Mucosa of gallbladder (tissue), 1 donor: ENCODE measurements around the gene APOBEC3G. TPM values are rescaled to one million over a fixed set of nuclear protein-coding genes. Genes with fewer than 3 reads are reported as not detected.

Source experiments
- DNase-seq: peaks from one replicate; pipeline ENCODE4 v3.0.0-alpha.2; 2020; ENCODE audit warnings: low spot score
- total RNA-seq: library from RNA; stranded (reverse); gene quantifications from one replicate; pipeline ENCODE4 v1.2.1, GENCODE V29; 2021
- donor health status: DM: no; HTN: no; CAD: no.

APOBEC3G gene
- total RNA-seq, 1 donor from 2014 or later, result 7.7 TPM

- DNase-seq, result no peak
Observed at GRCh38 chr22:39120983-39121382, 43.9 kb downstream of the APOBEC3G start.

DNA sequence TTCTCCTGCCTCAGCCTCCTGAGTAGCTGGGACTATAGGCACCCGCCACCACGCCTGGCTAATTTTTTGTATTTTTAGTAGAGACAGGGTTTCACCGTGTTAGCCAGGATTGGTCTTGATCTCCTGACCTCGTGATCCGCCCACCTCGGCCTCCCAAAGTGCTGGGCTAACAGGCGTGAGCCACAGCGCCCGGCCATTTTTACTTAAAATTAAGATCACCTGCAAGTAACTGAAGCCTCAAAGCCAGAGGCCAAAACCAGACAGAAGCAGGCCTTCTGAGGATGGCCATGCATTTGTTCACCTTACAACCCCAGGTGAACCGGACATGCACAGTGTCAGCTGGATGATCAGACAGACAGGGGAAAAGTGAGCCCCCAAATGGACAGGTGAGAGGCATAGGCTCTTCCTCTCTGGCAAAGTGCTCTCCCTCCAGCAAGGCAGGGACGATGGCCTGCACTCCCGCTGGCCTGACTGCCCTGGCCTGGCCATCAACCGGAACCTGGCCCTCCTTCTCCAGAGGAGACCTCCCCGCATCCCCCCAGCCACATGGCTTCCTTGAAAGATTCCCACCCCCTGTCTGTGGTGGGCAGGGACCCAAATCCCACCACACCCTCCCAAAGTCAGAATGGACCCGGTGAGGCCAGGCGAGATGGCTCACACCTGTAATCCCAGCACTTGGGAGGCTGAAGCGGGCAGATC lies 45.8 kb downstream of the APOBEC3G start:
- no peak for DNase-seq

DNA sequence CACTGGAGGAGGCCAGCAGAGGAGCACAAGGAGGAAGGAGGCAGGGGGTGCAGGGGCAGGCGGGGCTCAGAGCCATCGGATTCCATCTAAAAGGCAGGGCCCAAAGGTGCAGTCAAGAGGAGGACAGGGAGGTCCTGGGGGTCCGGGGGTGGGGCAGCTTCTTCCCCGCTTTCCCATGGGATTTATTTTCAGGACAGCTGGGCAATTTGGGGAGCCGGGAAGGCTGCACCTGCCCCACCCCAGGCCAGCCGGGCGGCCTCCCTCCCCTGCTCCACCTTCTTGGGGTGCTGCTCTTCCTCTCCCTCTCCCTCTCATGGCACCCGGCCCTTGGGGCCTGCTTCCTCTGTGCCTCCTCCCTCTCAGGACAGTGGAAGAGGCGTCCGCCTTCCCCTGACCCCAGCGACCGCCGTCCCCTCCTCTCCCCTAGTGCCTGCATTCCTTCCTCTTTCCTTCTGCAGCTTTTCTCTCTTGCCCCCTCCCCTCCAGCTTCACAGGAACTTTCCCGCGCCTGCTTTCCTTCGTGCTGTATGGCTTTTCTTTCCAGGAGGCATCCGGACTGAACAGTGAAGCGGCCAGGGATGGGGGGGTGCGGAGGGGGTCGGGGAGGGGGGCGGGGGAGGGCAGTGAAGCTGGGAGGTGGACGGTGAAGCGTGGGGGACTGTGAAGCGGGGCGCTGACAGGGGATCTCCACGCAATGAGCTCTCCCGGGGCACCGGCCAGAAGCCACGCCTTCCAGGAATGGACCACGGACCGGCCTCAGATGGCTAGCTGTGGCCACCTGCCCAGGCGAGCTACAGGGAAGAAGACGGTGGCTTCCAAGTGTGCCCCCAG lies 46.9 kb downstream of the APOBEC3G start:
- no peak for DNase-seq

DNA sequence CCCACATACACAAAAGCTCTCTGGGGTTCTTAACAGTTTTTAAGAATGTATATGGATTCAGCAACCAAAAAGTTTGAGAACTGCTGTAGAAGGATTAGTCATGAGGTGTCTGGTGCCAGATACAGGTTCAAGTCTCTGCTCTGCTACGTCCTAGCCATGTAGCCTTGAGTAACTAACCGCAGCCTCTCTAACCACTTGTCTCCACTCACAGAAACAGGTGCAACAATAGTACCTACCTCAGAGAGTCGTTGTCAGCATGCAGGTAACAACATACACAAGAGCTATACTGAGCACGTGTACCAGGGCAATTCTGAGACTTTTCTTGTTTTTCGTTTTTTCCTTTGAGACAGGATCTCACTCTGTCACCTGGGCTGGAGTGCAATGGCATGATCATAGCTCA lies 48.5 kb downstream of the APOBEC3G start:
- no peak for DNase-seq

GRCh38 chr22:39128508-39128907 lies 51.4 kb downstream of the APOBEC3G start:
- DNase-seq, result no peak

- DNase-seq, result peak; percentile 73
Observed at GRCh38 chr22:39129081-39129480, 52.0 kb downstream of the APOBEC3G start.

- DNase-seq, result no peak
Observed at GRCh38 chr22:39129746-39130145, 52.7 kb downstream of the APOBEC3G start.

GRCh38 chr22:39130152-39130704 lies 53.2 kb downstream of the APOBEC3G start:
- DNase-seq, result no peak

DNA sequence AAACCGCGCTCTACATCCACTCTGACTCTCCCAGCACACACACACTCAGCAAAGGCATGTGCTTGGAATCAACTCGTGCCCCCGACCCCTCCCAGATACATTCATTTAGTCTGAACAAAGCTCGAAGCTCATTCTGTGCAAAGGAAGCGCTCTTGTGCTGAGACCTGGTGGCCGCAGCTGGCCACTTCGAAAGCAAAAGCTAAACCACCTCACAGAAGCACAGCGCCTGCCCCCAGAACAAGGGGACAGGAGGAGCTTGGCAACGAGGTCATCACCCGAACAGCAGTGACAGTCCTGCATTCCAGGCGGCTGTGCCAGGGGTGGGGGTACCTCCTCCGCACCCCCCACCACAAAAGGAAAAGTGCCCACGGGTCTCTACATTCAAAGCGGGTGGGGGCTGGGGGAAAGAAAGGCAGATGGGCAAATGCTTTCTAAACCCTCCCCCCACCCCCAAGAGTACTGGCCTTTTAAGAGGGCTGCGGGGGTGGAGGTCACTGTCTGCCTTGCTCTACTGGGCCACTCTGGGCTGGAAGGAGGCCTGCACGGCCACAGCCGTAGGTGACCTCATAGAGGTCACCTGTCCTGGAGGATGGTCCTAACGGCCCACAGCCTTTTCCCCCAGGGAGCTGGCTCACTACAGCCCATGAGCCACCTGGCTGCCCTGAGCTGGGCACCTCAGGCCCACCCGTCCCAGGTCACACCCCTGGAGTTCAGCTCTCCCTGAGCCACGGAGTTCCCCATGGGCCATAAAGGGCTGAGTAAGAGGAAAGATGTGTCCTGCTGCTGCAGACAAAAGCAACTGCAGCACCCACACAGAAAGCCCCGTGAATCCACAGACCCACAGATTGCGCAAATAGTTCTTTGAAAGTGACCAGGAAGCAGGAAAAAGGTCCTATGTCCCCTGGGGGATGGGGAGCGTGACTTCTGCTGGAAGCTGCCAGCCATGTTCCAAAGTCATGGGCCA lies 54.1 kb downstream of the APOBEC3G start:
- no peak for DNase-seq

GRCh38 chr22:39132281-39132680 lies 55.2 kb downstream of the APOBEC3G start:
- no peak for DNase-seq

DNA sequence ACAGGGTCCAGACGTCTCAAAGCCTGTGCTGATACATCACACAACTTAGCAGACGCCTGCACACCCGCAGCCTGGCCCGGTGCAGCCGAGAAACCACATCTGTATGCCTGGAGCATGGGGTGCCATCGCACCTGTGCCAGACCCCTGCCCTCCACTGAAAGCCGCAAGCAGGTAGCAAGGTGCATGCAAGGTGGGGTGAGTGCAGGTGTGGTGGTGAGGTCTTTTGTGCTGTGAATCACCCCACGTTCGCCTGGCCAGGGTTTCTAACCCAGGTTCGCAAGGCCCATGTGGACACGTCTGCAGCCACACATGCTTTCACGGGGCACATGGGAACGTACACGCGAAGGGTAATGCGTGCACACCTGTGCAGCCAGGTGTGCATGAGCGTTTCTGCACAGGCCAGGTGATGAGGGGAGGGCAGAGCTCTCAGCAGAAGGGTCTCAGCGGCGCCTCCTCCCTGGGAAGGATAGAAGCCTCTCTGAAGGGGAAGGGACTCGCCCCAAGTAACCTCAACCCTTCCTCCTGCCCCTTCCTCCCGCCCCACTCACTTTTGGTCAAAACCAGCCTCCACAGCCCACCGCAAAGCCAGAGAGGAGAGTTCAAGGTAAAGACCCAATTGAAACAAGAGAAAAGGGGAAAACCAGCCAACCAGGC lies 55.9 kb downstream of the APOBEC3G start:
- no peak for DNase-seq

- DNase-seq, result no peak
Observed at GRCh38 chr22:39133871-39134270, 56.8 kb downstream of the APOBEC3G start.

- DNase-seq, result no peak
Observed at GRCh38 chr22:39134366-39135091, 57.5 kb downstream of the APOBEC3G start.

GRCh38 chr22:39135092-39135896 lies 58.2 kb downstream of the APOBEC3G start:
- DNase-seq, result no peak

DNA sequence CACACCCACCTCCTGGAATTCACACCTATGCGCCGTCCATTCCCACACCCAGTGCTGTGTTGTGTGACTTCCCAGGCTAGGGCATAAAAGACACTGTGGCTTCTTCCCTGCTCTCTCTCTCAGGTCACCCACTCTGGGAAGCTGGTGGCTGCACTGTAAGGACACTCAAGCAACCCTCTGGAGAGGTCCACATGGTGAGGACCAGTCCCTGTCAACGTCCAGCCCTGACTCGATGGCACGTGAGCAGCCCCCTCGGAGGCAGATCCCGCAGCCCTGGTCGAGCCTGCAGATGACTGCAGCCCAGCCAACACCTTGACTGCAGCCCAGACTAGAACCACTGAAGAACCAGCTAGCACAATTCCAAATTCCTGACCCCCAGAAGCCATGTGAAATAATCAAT lies 59.2 kb downstream of the APOBEC3G start:
- DNase-seq, result no peak
